Lower lobe of right lung (tissue), 2 donors: ENCODE data around the gene TBCEL. TPM values are rescaled to one million over a fixed set of nuclear protein-coding genes. Genes with fewer than 3 reads are reported as not detected.

Source experiments
- ATAC-seq, 2 donors: fragments of 200-7000 bp; cut with Tn5 transposase; one replicate each; pipeline ENCODE4 v1.9.1; 2020 to 2022; ENCODE audit warnings: mild to moderate bottlenecking in 2 of 2, moderate library complexity in 2 of 2
- DNase-seq: peaks from one replicate; pipeline ENCODE4 v3.0.0-alpha.2; 2020
- H3K27ac ChIP-seq: fragments of 200-600 bp; one replicate; pipeline ENCODE4 v1.8.0; 2022
- H3K27me3 ChIP-seq: fragments of 200-600 bp; one replicate; pipeline ENCODE4 v1.8.0; 2022; ENCODE audit warnings: low read depth
- H3K36me3 ChIP-seq: fragments of 200-600 bp; one replicate; pipeline ENCODE4 v1.8.0; 2022; ENCODE audit warnings: mild to moderate bottlenecking
- H3K4me1 ChIP-seq: fragments of 200-600 bp; one replicate; pipeline ENCODE4 v1.8.0; 2022
- H3K4me3 ChIP-seq: fragments of 200-600 bp; one replicate; pipeline ENCODE4 v1.8.0; 2022; ENCODE audit warnings: mild to moderate bottlenecking
- H3K9me3 ChIP-seq: fragments of 200-600 bp; one replicate; pipeline ENCODE4 v1.8.0; 2022
- CTCF ChIP-seq: fragments of 200-600 bp; IDR thresholded peaks from one replicate; pipeline ENCODE4 v1.8.0; 2022; ENCODE audit warnings: antibody characterized with exemption, mild to moderate bottlenecking
- intact Hi-C: fragments of 100-400 bp; cut with DNase I; formaldehyde crosslinking; loops from one replicate; pipeline ENCODE4 v1.11.0; 2022
- total RNA-seq: library from RNA; stranded (reverse); fragmentation: NEBNext Ultra II Directional; extraction: Animal tissue kit (Norgen Biotek cat#: 25700); gene quantifications from one replicate; pipeline ENCODE4 v1.2.1, GENCODE V29; 2021
- donor health status: DM: no; HTN: yes; CAD: no; lungs with severe emphysema.

TBCEL gene
- total RNA-seq, 1 donor from 2014 or later: 38.7 TPM

GRCh38 chr11:120985718-120986569 is 38.0 kb upstream of the TBCEL start:
- DNase-seq (peak; percentile 66), ATAC-seq (peak; percentile 92 to 95)
- Histone ChIP-seq H3K27ac (peak overlapping the region; percentile 28), H3K27me3 (peaks cover 8% of the 10 kb centered on the region), H3K4me3 (peak overlapping the region; percentile 49), H3K9me3 (no peaks in the 10 kb centered on the region), H3K4me1 (peaks cover 9% of the 10 kb centered on the region), H3K36me3 (no peaks in the 10 kb centered on the region)
- peak; percentile 38 for TF ChIP-seq CTCF
- intact Hi-C loops: no loop called here

- Histone ChIP-seq H3K36me3 (no peaks in the 10 kb centered on the region), H3K27me3 (peaks cover 8% of the 10 kb centered on the region), H3K4me1 (peaks cover 9% of the 10 kb centered on the region), H3K9me3 (no peaks in the 10 kb centered on the region), H3K27ac (no peak overlapping the region), H3K4me3 (no peak overlapping the region)
- ATAC-seq (no peak), DNase-seq (no peak)
- TF ChIP-seq CTCF: no peak
- intact Hi-C loops: no loop called here
These were observed 35.3 kb upstream of the TBCEL start for GRCh38 chr11:120988603-120989002.

- Histone ChIP-seq H3K36me3 (no peaks in the 10 kb centered on the region), H3K27me3 (no peaks in the 10 kb centered on the region), H3K4me1 (no peaks in the 10 kb centered on the region), H3K27ac (no peak overlapping the region), H3K9me3 (no peaks in the 10 kb centered on the region), H3K4me3 (no peak overlapping the region)
- intact Hi-C loops: no loop called here
- no peak for DNase-seq
- no peak for TF ChIP-seq CTCF
- peak in 1 of 2 donors; percentile 21 for ATAC-seq
These were observed 31.8 kb upstream of the TBCEL start for GRCh38 chr11:120991830-120992686.

GRCh38 chr11:120994091-120994859 is 29.6 kb upstream of the TBCEL start:
- DNase-seq (no peak), ATAC-seq (no peak)
- H3K4me3 ChIP-seq: no peak overlapping the region
- no peaks in the 10 kb centered on the region for H3K36me3 ChIP-seq
- no peaks in the 10 kb centered on the region for H3K9me3 ChIP-seq
- intact Hi-C loops: no loop called here
- no peak for TF ChIP-seq CTCF
- H3K27ac ChIP-seq: no peak overlapping the region
- H3K4me1 ChIP-seq: no peaks in the 10 kb centered on the region
- no peaks in the 10 kb centered on the region for H3K27me3 ChIP-seq

GRCh38 chr11:120995184-120995583 is 28.7 kb upstream of the TBCEL start:
- H3K36me3 ChIP-seq: no peaks in the 10 kb centered on the region
- no peak overlapping the region for H3K27ac ChIP-seq
- intact Hi-C loops: no loop called here
- H3K4me1 ChIP-seq: no peaks in the 10 kb centered on the region
- no peak for TF ChIP-seq CTCF
- no peak overlapping the region for H3K4me3 ChIP-seq
- H3K27me3 ChIP-seq: no peaks in the 10 kb centered on the region
- no peak for DNase-seq
- no peak for ATAC-seq
- no peaks in the 10 kb centered on the region for H3K9me3 ChIP-seq
